Natural killer cell (primary cell): Measurements from ENCODE around the gene APCDD1L. TPM values are rescaled to one million over a fixed set of nuclear protein-coding genes. Genes with fewer than 3 reads are reported as not detected.

Experiments
- ATAC-seq, 3 donors: fragments of 150-1000 bp in 2 of 3; fragments of 200-7000 bp in 1 of 3; cut with Tn5 transposase; 1 replicate in 1 of 3; 2 replicates in 2 of 3; pipeline ENCODE4 v1.10.0; 2021; ENCODE audit warnings: mild to moderate bottlenecking in 2 of 3, moderate library complexity in 2 of 3
- DNase-seq, 2 donors: peaks; one replicate each; pipeline versions ENCODE4 v3.0.0 to v3.0.0-alpha.2; 2013 to 2021; ENCODE audit warnings: mixed read lengths in 1 of 2
- H3K27ac ChIP-seq: one replicate; pipeline ENCODE4 v1.5.1; 2013; ENCODE audit warnings: mild to moderate bottlenecking, low read length
- H3K27me3 ChIP-seq: one replicate; pipeline ENCODE4 v1.6.1; 2013; ENCODE audit warnings: low read length; ENCODE audit not compliant: control insufficient read depth, insufficient read depth
- H3K36me3 ChIP-seq: one replicate; pipeline ENCODE4 v1.6.1; 2013; ENCODE audit warnings: low read length; ENCODE audit not compliant: control insufficient read depth, insufficient read depth
- H3K4me1 ChIP-seq: one replicate; pipeline ENCODE4 v1.6.1; 2013; ENCODE audit warnings: low read length; ENCODE audit not compliant: control insufficient read depth, insufficient read depth
- H3K4me3 ChIP-seq: one replicate; pipeline ENCODE4 v1.5.1; 2013; ENCODE audit warnings: low read length
- H3K9me3 ChIP-seq: one replicate; pipeline ENCODE4 v1.6.1; 2013; ENCODE audit warnings: low read length; ENCODE audit not compliant: control insufficient read depth, insufficient read depth
- H3K27ac Mint-ChIP-seq, 2 donors: one replicate each; pipeline ENCODE4 v1.8.0; 2022; ENCODE audit warnings: mild to moderate bottlenecking in 2 of 2, mixed read lengths in 2 of 2, moderate library complexity in 1 of 2
- H3K27me3 Mint-ChIP-seq, 2 donors: one replicate each; pipeline ENCODE4 v1.8.0; 2022; ENCODE audit warnings: low read depth in 2 of 2, mixed read lengths in 2 of 2
- H3K36me3 Mint-ChIP-seq: one replicate; pipeline ENCODE4 v1.8.0; 2022; ENCODE audit warnings: mixed read lengths
- H3K4me1 Mint-ChIP-seq, 2 donors: one replicate each; pipeline ENCODE4 v1.8.0; 2022; ENCODE audit warnings: mixed read lengths in 2 of 2
- H3K4me3 Mint-ChIP-seq: one replicate; pipeline ENCODE4 v1.8.0; 2022; ENCODE audit warnings: mild to moderate bottlenecking, moderate library complexity, mixed read lengths
- H3K9me3 Mint-ChIP-seq, 2 donors: one replicate each; pipeline ENCODE4 v1.8.0; 2022; ENCODE audit warnings: mixed read lengths in 2 of 2
- WGBS: methylation state at CpG from one replicate; pipeline ENCODE4 v1.1.7; 2013; ENCODE audit warnings: missing lambda C conversion rate; ENCODE audit not compliant: insufficient coverage; 5-methylcytosine and 5-hydroxymethylcytosine counted together
- intact Hi-C: fragments of 100-400 bp; cut with micrococcal nuclease; formaldehyde crosslinking; loops from one replicate; pipeline ENCODE4 v1.14.2; 2022
- total RNA-seq, 4 donors: library from RNA; stranded (reverse); fragments of 120-200 nt in 1 of 4; gene quantifications; one replicate each; pipeline versions ENCODE4 v1.2.3 to v1.2.4, GENCODE V29; 2013 to 2022
- TF ChIP-seq, protein P1 (sequence below): fragments of 200-600 bp; IDR thresholded peaks from one replicate; pipeline ENCODE4 v1.8.0; 2022; ENCODE audit warnings: antibody characterized with exemption

Gene APCDD1L
- total RNA-seq, 3 donors from 2014 or later (not counting 1 experiment from before 2014, with no cell fraction given), result not detected

DNA sequence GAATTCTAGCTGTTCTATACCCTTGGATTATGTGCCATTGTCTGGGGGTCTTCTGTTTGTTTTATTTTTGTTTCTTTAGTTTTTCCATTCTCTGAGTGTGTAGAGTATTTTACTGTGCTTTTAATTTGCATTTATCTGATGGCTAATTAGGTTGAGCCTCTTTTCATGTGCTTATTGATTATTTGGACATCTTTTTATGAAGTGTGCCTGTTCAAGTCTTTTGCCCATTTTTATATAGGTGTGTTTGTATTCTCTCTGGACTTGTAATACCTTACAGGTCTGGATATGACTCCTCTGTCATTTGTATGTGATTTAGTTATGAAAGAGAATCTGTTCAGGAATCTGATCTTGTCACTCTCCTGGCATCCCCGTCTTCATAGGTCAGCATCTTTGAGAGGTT, 22.6 kb upstream of the APCDD1L start:
- Mint-ChIP-seq H3K4me1 (no peaks in the 10 kb centered on the region), H3K27ac (no peak overlapping the region), H3K4me3 (no peak overlapping the region), H3K27me3 (peaks cover 0 to 3% of the 10 kb centered on the region in 2 donors), H3K36me3 (peaks cover 6% of the 10 kb centered on the region), H3K9me3 (peaks cover 0 to 2% of the 10 kb centered on the region in 2 donors)
- TF ChIP-seq, protein P1, sequence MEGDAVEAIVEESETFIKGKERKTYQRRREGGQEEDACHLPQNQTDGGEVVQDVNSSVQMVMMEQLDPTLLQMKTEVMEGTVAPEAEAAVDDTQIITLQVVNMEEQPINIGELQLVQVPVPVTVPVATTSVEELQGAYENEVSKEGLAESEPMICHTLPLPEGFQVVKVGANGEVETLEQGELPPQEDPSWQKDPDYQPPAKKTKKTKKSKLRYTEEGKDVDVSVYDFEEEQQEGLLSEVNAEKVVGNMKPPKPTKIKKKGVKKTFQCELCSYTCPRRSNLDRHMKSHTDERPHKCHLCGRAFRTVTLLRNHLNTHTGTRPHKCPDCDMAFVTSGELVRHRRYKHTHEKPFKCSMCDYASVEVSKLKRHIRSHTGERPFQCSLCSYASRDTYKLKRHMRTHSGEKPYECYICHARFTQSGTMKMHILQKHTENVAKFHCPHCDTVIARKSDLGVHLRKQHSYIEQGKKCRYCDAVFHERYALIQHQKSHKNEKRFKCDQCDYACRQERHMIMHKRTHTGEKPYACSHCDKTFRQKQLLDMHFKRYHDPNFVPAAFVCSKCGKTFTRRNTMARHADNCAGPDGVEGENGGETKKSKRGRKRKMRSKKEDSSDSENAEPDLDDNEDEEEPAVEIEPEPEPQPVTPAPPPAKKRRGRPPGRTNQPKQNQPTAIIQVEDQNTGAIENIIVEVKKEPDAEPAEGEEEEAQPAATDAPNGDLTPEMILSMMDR, result no peak
- Histone ChIP-seq H3K9me3 (peaks cover 4% of the 10 kb centered on the region), H3K27me3 (no peaks in the 10 kb centered on the region), H3K27ac (no peak overlapping the region), H3K36me3 (no peaks in the 10 kb centered on the region), H3K4me1 (no peaks in the 10 kb centered on the region), H3K4me3 (no peak overlapping the region)
- WGBS, result 43% methylated on average over 1 of the region's 1 CpG
- intact Hi-C loops, result no loop called here
- ATAC-seq (no peak), DNase-seq (no peak)

GRCh38 chr20:58536289-58536688, 21.1 kb upstream of the APCDD1L start:
- Mint-ChIP-seq H3K9me3 (peaks cover 5 to 6% of the 10 kb centered on the region in 2 donors), H3K4me3 (no peak overlapping the region), H3K27ac (no peak overlapping the region), H3K36me3 (peaks cover 19% of the 10 kb centered on the region), H3K27me3 (peaks cover 0 to 6% of the 10 kb centered on the region in 2 donors), H3K4me1 (no peaks in the 10 kb centered on the region)
- Histone ChIP-seq H3K27ac (no peak overlapping the region), H3K9me3 (peaks cover 13% of the 10 kb centered on the region), H3K27me3 (peaks cover 4% of the 10 kb centered on the region), H3K36me3 (no peaks in the 10 kb centered on the region), H3K4me1 (no peaks in the 10 kb centered on the region), H3K4me3 (no peak overlapping the region)
- TF ChIP-seq, protein P1, result no peak
- ATAC-seq, result no peak
- no peak for DNase-seq
- intact Hi-C loops, result no loop called here
- WGBS, result 77% methylated on average over 3 of the region's 3 CpGs

- Histone ChIP-seq H3K27ac (no peak overlapping the region), H3K27me3 (peaks cover 4% of the 10 kb centered on the region), H3K9me3 (peaks cover 9% of the 10 kb centered on the region), H3K36me3 (no peaks in the 10 kb centered on the region), H3K4me3 (no peak overlapping the region), H3K4me1 (no peaks in the 10 kb centered on the region)
- H3K36me3 Mint-ChIP-seq, result peaks cover 21% of the 10 kb centered on the region
- H3K4me3 Mint-ChIP-seq, result no peak overlapping the region
- peaks cover 0 to 3% of the 10 kb centered on the region in 2 donors for H3K27me3 Mint-ChIP-seq
- DNase-seq, result no peak
- H3K9me3 Mint-ChIP-seq, result peaks cover 6 to 10% of the 10 kb centered on the region in 2 donors
- H3K27ac Mint-ChIP-seq, result no peak overlapping the region
- ATAC-seq, result no peak
- TF ChIP-seq, protein P1, result no peak
- intact Hi-C loops, result no loop called here
- no peaks in the 10 kb centered on the region for H3K4me1 Mint-ChIP-seq
Measured at GRCh38 chr20:58531657-58532056, 16.5 kb upstream of the APCDD1L start.

DNA sequence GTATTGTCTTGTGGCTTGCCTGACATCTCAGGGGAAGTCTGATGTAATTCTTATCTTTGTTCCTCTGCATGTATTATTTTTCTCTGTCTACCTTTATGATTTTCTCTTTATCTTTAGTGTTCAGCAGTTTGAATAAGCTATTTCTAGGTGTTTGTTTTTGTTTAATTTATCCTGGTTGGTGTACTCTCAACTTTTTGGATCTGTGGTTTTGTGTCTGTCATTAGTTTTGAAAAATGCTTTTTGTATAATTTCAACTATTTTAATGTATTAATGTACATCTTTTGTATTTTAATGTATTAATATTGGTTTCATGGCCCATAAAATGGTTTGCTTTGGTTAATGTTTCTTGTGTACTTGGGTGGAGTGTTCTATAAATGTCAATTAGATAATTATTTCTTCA, 15.9 kb upstream of the APCDD1L start:
- peaks cover 9 to 10% of the 10 kb centered on the region in 2 donors for H3K9me3 Mint-ChIP-seq
- H3K27ac Mint-ChIP-seq, result no peak overlapping the region
- Histone ChIP-seq H3K9me3 (peaks cover 9% of the 10 kb centered on the region), H3K4me1 (no peaks in the 10 kb centered on the region), H3K27me3 (peaks cover 4% of the 10 kb centered on the region), H3K4me3 (no peak overlapping the region), H3K27ac (no peak overlapping the region), H3K36me3 (no peaks in the 10 kb centered on the region)
- intact Hi-C loops, result no loop called here
- peaks cover 0 to 3% of the 10 kb centered on the region in 2 donors for H3K27me3 Mint-ChIP-seq
- H3K4me1 Mint-ChIP-seq, result no peaks in the 10 kb centered on the region
- H3K4me3 Mint-ChIP-seq, result no peak overlapping the region
- DNase-seq (no peak), ATAC-seq (no peak)
- peaks cover 26% of the 10 kb centered on the region for H3K36me3 Mint-ChIP-seq
- TF ChIP-seq, protein P1, result no peak
